CD4-positive, alpha-beta T cell treated with Interleukin-17A for 4 hours (primary cell): Measurements from ENCODE around the gene SARS1.
A peak's percentile ranks its signal among the peaks of the same experiment; 100 is the strongest.
"Not testable (repeated sequence)": the region's sequence is repeated elsewhere in the genome, so short reads cannot be mapped to it uniquely, and the experiment has no call there.

Experiments
- DNase-seq: peaks from one replicate; pipeline ENCODE4 v3.0.0-alpha.2; 2020; ENCODE audit warnings: mixed read lengths

Gene SARS1, protein sequence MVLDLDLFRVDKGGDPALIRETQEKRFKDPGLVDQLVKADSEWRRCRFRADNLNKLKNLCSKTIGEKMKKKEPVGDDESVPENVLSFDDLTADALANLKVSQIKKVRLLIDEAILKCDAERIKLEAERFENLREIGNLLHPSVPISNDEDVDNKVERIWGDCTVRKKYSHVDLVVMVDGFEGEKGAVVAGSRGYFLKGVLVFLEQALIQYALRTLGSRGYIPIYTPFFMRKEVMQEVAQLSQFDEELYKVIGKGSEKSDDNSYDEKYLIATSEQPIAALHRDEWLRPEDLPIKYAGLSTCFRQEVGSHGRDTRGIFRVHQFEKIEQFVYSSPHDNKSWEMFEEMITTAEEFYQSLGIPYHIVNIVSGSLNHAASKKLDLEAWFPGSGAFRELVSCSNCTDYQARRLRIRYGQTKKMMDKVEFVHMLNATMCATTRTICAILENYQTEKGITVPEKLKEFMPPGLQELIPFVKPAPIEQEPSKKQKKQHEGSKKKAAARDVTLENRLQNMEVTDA

DNA sequence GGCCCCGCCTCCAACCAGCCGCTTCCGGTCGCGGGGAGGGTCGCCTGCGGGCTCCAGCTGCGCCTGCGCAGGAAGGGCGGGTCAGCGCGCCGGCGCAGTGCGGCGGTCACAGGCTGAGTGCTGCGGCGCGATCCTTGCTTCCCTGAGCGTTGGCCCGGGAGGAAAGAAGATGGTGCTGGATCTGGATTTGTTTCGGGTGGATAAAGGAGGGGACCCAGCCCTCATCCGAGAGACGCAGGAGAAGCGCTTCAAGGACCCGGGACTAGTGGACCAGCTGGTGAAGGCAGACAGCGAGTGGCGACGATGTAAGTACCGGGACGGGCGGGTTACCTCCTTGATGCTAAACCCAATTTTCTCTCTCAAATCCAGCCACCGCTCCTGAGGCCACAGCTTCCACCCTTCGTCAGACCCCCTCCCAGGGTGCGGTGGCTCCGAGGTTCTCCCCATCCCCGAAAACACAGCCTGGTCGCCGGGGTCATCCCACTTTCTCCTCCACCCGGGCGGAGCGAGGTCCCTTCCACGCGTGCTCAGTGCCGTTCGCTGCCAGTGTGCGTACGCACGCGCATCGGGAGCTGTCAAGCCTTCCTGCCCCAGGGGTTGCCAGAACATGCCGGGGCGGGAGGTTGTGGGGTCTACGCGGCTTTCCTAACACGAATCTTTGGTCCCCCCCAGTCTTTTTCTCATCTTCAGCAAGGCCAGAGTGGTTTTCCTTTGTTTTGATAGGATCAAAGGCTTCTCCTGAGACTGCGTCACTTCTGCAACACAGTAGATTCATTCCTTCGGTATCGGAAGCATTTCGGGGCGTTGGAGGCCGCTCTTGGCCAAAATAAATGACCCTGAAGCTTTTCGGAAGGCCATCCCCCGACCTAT is at the start of gene SARS1:
Gene SARS1, plus strand, starts transcription at position 95 of the 870 bp plus-strand sequence. Its CDS starts 75 bp downstream, at position 170.
- DNase-seq: peak; percentile 94

GRCh38 chr1:109164538-109164937 is 49.2 kb upstream of the SARS1 start:
- DNase-seq: no peak

DNA sequence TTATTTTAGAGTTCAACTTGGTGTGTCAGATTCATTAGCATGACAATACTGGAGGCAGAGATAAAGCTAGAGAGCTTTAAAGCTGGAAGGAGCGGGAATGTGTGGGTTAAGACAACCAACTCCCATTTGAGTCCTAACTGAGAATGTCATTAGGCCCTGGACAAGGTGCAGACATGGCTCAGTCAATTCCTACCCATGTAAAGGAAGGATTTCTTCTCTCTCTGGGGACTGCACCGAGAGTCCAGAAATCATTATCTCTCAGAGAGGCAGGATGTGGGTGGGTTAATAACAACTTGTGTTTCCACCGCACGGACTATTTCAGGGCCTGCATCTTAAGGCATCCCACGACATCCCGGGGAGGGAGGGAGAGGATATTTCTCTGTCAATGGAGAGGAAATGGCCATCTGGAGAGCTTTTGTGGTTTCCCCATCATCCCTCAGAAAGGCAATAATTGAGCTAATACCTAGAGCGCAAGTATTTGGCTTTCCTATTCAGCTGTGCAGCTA is 46.7 kb upstream of the SARS1 start:
- DNase-seq: no peak

GRCh38 chr1:109170035-109170764 is 43.5 kb upstream of the SARS1 start:
- no peak for DNase-seq

DNA sequence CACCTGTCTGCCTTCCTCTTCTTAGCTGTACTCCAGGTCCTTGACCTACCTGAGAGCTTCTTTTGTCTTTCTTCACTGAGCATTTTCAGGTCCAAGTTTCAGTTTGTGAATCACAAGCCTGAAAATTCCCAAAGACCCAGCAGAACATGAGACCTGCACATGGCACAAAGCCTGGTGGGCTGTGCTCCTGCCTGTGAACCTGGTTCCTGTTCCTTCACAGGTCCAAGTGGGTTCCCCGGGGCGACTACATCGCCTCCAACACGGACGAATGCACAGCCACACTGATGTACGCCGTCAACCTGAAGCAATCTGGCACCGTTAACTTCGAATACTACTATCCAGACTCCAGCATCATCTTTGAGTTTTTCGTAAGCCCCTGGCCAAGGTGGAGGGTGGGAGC is 42.1 kb upstream of the SARS1 start:
- no peak for DNase-seq

DNA sequence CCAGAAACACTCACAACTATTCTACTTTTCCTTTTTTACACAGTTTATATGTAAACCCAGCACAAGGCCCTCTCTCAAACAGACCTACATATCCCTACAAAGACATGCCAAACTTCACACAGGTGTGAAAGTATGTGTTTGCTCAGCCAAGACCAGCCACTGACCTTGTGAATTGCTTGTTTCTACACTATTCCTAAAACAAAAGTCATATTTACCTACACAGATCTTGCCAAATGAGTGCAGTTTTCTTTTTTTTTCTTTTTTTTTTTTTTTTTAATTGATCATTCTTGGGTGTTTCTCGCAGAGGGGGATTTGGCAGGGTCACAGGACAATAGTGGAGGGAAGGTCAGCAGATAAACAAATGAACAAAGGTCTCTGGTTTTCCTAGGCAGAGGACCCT is 37.4 kb upstream of the SARS1 start:
- not testable (repeated sequence) for DNase-seq

GRCh38 chr1:109180715-109181084 is 33.0 kb upstream of the SARS1 start:
- not testable (repeated sequence) for DNase-seq

- no peak for DNase-seq
These were observed 32.5 kb upstream of the SARS1 start for GRCh38 chr1:109181085-109181806.

GRCh38 chr1:109181807-109182163 is 31.9 kb upstream of the SARS1 start:
- no peak for DNase-seq

DNA sequence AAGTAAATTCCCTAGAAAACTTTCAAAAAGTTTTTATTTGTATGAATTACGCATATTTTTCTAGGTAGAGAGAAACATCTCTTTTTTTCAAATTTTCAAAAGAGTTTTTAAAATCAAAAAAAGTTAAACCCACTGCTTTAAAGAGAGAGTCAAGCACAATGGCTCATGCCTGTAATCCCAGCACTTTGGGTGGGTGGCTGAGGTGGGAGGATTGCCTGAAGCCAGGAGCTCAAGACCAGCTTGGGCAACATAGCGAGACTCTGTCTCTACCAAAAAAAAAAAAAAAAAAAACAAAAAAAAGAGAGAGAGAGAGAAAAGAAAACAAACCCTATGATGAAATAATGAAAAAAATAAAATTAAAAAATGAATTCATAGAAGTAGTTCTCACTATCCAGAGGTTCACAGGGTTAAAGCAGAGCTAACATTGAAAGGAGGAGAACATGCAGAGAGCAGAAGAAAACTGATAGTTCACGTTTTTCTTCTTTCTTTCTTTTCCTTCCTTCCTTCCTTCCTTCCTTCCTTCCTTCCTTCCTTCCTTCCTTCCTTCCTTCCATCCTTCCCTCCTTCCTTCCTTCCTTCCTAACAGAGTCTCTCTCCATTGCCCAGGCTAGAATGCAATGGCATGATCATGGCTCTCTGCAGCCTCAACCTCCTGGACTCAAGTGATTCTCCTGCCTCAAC is 30.5 kb upstream of the SARS1 start:
- no peak for DNase-seq

DNA sequence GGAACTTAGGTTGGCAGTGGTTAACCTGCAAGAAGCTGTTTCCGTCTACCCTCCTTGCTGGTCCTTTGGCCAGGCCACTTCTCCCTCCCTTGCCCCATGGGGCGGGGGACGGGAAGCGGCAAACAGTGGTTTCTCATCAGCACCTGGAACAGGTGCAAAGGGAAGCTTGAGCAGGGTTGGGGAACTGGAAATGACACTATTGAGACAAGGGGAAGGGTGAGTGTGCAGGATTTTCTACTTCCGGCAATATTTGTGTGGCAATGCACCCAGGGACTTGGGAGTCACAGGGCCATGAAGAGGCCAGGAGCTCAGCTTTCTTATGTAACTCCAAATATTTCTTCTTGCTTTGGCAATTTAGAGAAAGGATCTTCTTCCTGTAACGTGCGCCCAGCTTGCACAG is 29.0 kb upstream of the SARS1 start:
- DNase-seq: no peak

GRCh38 chr1:109185357-109185756 is 28.4 kb upstream of the SARS1 start:
- no peak for DNase-seq

DNA sequence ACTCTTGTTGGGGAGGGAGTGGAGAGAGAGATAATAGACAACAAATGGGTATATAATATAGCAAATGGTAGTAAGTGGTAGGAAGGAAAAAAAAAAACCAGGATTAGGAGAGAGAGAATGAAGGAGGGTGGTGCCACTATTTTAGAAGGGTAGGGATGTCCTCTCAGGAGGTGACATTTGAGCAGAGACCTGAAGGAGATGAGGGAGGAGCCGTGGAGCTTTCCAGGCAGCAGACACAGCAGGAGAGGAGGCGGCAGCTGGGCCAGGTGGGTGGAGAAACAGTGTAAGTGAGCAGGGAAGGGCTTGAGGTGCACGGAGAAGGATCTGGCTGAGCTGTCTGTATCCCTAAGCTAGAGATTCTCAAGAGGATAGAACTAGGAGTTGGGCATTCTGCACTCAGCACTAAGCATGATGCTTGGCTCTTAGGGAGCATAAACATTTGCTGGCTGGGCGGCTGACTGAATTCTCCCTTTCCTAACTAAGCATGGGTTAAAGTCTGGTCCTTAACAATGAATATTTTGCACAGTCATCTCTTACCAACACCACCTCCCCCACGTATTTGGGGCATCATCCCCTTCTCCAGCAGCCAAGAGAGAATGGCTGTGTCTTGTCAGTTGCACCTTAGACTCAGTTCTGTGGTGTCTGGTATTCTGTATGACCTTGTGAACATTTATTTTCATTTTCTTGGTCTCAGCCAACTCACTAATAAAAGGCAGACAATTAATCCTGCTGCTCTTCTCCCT is 27.6 kb upstream of the SARS1 start:
- DNase-seq: no peak

- no peak for DNase-seq
These were observed 27.0 kb upstream of the SARS1 start for GRCh38 chr1:109186733-109187086.

- DNase-seq: no peak
These were observed 26.6 kb upstream of the SARS1 start for GRCh38 chr1:109187127-109187526.

DNA sequence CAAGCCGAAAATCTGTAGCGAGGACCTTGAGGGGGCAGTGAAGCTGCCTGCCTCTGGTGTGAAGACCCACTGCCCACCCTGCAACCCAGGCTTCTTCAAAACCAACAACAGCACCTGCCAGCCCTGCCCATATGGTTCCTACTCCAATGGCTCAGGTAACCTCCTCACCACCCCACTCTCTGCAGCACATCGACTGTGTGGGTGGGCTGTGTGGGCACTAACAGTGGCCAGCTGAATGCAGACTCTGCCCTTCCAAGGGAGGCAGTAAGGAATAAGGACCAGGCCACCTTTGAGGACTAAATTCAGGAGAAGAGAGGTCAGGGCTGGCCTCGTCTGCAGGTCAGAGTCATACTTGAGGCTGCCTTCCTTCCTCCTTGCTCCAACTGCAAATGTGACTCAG is 25.5 kb upstream of the SARS1 start:
- DNase-seq: no peak

DNA sequence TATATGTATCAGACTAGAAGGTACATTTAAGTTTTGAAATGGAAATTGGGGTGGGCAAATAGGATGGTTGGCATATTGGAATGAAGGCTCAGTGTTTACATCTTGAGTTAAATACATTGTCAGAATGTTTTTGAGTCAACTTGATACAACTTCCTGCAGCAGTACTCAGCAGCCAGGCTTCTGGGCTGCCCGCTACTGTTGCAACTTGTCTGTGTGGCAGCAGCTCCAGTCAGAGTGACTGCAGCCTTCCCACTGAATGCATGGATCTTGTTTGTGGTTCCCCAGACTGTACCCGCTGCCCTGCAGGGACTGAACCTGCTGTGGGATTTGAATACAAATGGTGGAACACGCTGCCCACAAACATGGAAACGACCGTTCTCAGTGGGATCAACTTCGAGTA is 24.9 kb upstream of the SARS1 start:
- DNase-seq: no peak

- no peak for DNase-seq
These were observed 23.5 kb upstream of the SARS1 start for GRCh38 chr1:109190189-109190588.

- no peak for DNase-seq
These were observed 22.3 kb upstream of the SARS1 start for GRCh38 chr1:109191377-109191776.

GRCh38 chr1:109191891-109192290 is 21.8 kb upstream of the SARS1 start:
- DNase-seq: no peak

DNA sequence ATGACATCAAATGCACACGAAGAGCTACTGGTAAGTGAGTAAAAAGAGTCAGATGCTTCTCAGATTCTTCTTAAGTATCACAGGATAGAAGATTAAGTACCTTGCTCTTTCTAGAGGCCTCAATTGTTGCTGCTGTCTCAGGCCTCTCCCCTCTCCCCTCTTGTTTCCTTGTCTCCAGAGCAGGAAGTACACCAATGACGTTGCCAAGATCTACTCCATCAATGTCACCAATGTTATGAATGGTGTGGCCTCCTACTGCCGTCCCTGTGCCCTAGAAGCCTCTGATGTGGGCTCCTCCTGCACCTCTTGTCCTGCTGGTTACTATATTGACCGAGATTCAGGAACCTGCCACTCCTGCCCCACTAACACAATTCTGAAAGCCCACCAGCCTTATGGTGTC is 21.3 kb upstream of the SARS1 start:
- DNase-seq: no peak
